Uterus (tissue), 2 donors: ENCODE results near the gene HPF1.

Source experiments
- CTCF ChIP-seq, 4 experiments: fragments of 200-600 bp in 2 of 4; fragments of 450-650 bp in 2 of 4; sonication (generic) in 2 of 4; IDR thresholded peaks; one replicate each; pipeline ENCODE4 v1.5.1; 2016 to 2019; ENCODE audit warnings: antibody characterized with exemption in 4 of 4, mild to moderate bottlenecking in 2 of 4, moderate library complexity in 1 of 4
- POLR2A ChIP-seq, 2 donors: fragments of 450-650 bp; IDR thresholded peaks; one replicate each; pipeline ENCODE4 v1.6.1; 2016; ENCODE audit warnings: antibody characterized with exemption in 2 of 2, mild to moderate bottlenecking in 1 of 2, moderate library complexity in 1 of 2

GRCh38 chr4:169720529-169720928 lies 37.2 kb downstream of the HPF1 start:
- TF ChIP-seq POLR2A (IDR thresholded peaks at IDR 0.05) (no peak), CTCF (IDR thresholded peaks at IDR 0.05) (no peak)
